HepG2 (cell line): ENCODE results near the gene TP53TG3D. TPM values are rescaled to one million over a fixed set of nuclear protein-coding genes. Genes with fewer than 3 reads are reported as not detected.

Experiments
- polyA plus RNA-seq, 8 experiments: library from polyadenylated mRNA; depleted of rRNA in 3 of 8; stranded (reverse) in 7 of 8; unstranded in 1 of 8; fragments of >200 nt; fragmentation: Illumina TruSeq in 4 of 8; extraction: Trizol in 4 of 8; gene quantifications; 2 replicates each; pipeline versions ENCODE4 v1.2.1 to v1.2.3, GENCODE V29; 2011 to 2016; ENCODE audit warnings: low read depth in 4 of 8, missing spikeins in 1 of 8, mixed read lengths in 1 of 8; ENCODE audit not compliant: insufficient read depth in 1 of 8
- small RNA-seq, 3 experiments: library from RNA; depleted of rRNA; stranded (forward); fragments of <200 nt; gene quantifications; one replicate each; pipeline ENCODE3, GENCODE V24; 2012; ENCODE audit warnings: low read depth in 2 of 3, low replicate concordance in 1 of 3; ENCODE audit not compliant: insufficient read length in 3 of 3, insufficient read depth in 2 of 3
- total RNA-seq, 5 experiments: library from RNA; depleted of rRNA; stranded (reverse); fragments of >200 nt; fragmentation: Illumina TruSeq; extraction: Trizol; gene quantifications; 2 replicates each; pipeline ENCODE4 v1.2.3, GENCODE V29; 2016; ENCODE audit warnings: low read depth in 1 of 5

Gene TP53TG3D
- total and polyA plus RNA-seq, 2 of the 13 experiments (the other 11 are each of a cell fraction or from before 2014, with no cell fraction given): not detected

Small RNA genes within 50 kb of the gene (small RNA-seq; reads per million reads assigned to genes)
- gene AC133485.1 (0 reads per million in 3 experiments), gene AC140878.1 (0 reads per million in 3 experiments)
